MM.1S (cell line): ENCODE results near the gene ANXA6.
A peak's percentile ranks its signal among the peaks of the same experiment; 100 is the strongest.

Experiments
- DNase-seq: peaks from one replicate; pipeline ENCODE4 v3.0.0-alpha.2; 2015
- H2AFZ ChIP-seq: fragments of 300-600 bp; sonication (generic); 2 replicates; pipeline ENCODE4 v1.6.0; 2016; ENCODE audit warnings: antibody characterized with exemption, low read length
- H3F3A ChIP-seq: fragments of 300-600 bp; sonication (generic); 2 replicates; pipeline ENCODE4 v1.6.1; 2016; ENCODE audit warnings: mild to moderate bottlenecking, antibody characterized with exemption, low read length, moderate library complexity, mixed read lengths; ENCODE audit not compliant: insufficient read depth
- H3K27ac ChIP-seq: fragments of 300-600 bp; sonication (generic); 2 replicates; pipeline ENCODE4 v1.5.1; 2016; ENCODE audit warnings: mild to moderate bottlenecking, low read length
- H3K27me3 ChIP-seq: fragments of 300-600 bp; sonication (generic); replicated peaks from 2 replicates; pipeline ENCODE4 v1.6.0; 2016; ENCODE audit warnings: low read length; ENCODE audit not compliant: insufficient read depth
- H3K36me3 ChIP-seq: fragments of 300-600 bp; sonication (generic); replicated peaks from 2 replicates; pipeline ENCODE4 v1.6.1; 2016; ENCODE audit warnings: mild to moderate bottlenecking, low read length, mixed read lengths; ENCODE audit not compliant: insufficient read depth
- H3K4me1 ChIP-seq: fragments of 300-600 bp; sonication (generic); 2 replicates; pipeline ENCODE4 v1.6.1; 2016; ENCODE audit warnings: low read length, mixed read lengths
- H3K4me2 ChIP-seq: fragments of 300-600 bp; sonication (generic); 2 replicates; pipeline ENCODE4 v1.6.0; 2016; ENCODE audit warnings: low read depth, low read length
- H3K4me3 ChIP-seq: fragments of 300-600 bp; sonication (generic); 2 replicates; pipeline ENCODE4 v1.5.1; 2016; ENCODE audit warnings: low read length, mixed read lengths
- H3K79me2 ChIP-seq: fragments of 300-600 bp; sonication (generic); 2 replicates; pipeline ENCODE4 v1.6.1; 2016; ENCODE audit warnings: mixed run types, low read length, mixed read lengths
- H3K9ac ChIP-seq: fragments of 300-600 bp; sonication (generic); 2 replicates; pipeline ENCODE4 v1.6.1; 2016; ENCODE audit warnings: low read length, mixed read lengths
- H3K9me2 ChIP-seq: fragments of 300-600 bp; sonication (generic); replicated peaks from 2 replicates; pipeline ENCODE4 v1.6.1; 2016; ENCODE audit warnings: mild to moderate bottlenecking, low read length, mixed read lengths; ENCODE audit not compliant: insufficient read depth
- H3K9me3 ChIP-seq: fragments of 300-600 bp; sonication (generic); replicated peaks from 2 replicates; pipeline ENCODE4 v1.6.1; 2016; ENCODE audit warnings: mild to moderate bottlenecking, low read length, mixed read lengths; ENCODE audit not compliant: insufficient read depth
- H4K20me1 ChIP-seq: fragments of 300-600 bp; sonication (generic); 2 replicates; pipeline ENCODE4 v1.6.1; 2016; ENCODE audit warnings: mild to moderate bottlenecking, low read length, moderate library complexity, mixed read lengths; ENCODE audit not compliant: insufficient read depth
- CTCF ChIP-seq: fragments of 300-600 bp; sonication (generic); IDR thresholded peaks from 2 replicates; pipeline ENCODE4 v1.5.1; 2016; ENCODE audit warnings: antibody characterized with exemption, low read length, mixed read lengths
- EZH2 ChIP-seq: fragments of 300-600 bp; sonication (generic); optimal IDR thresholded peaks from 2 replicates; pipeline ENCODE3; 2017; ENCODE audit warnings: low read depth, mild to moderate bottlenecking, antibody characterized with exemption, low read length, mixed read lengths
- EZH2phosphoT487 ChIP-seq: fragments of 300-600 bp; sonication (generic); IDR thresholded peaks from 2 replicates; pipeline ENCODE4 v1.6.1; 2018; ENCODE audit warnings: antibody characterized with exemption, low read length

ANXA6 gene

GRCh38 chr5:151151263-151151660, 6.3 kb downstream of the ANXA6 start:
- Histone ChIP-seq H3K9ac (peak overlapping the region; percentile 67), H3K27me3 (no peaks in the 10 kb centered on the region), H4K20me1 (no peaks in the 10 kb centered on the region), H3F3A (peaks cover 45% of the 10 kb centered on the region), H3K9me2 (no peaks in the 10 kb centered on the region), H2AFZ (no peak overlapping the region), H3K4me1 (peaks cover 86% of the 10 kb centered on the region), H3K36me3 (no peaks in the 10 kb centered on the region), H3K4me3 (peak overlapping the region; percentile 9; the same call in 1 of the 2 replicates), H3K79me2 (peaks cover 100% of the 10 kb centered on the region), H3K27ac (peak overlapping the region; percentile 90), H3K4me2 (peak overlapping the region; percentile 70), H3K9me3 (no peaks in the 10 kb centered on the region)
- TF ChIP-seq EZH2 = no peak
- no peak for TF ChIP-seq EZH2phosphoT487
- TF ChIP-seq CTCF = no peak
- DNase-seq = no peak

- H3K4me3 ChIP-seq = peak overlapping the region; percentile 9; the same call in 1 of the 2 replicates
- no peaks in the 10 kb centered on the region for H3K36me3 ChIP-seq
- no peak for TF ChIP-seq CTCF
- no peak for TF ChIP-seq EZH2
- no peak for TF ChIP-seq EZH2phosphoT487
- H3F3A ChIP-seq = peaks cover 45% of the 10 kb centered on the region
- no peaks in the 10 kb centered on the region for H3K9me3 ChIP-seq
- H2AFZ ChIP-seq = no peak overlapping the region
- DNase-seq = peak; percentile 80
- peaks cover 100% of the 10 kb centered on the region for H3K79me2 ChIP-seq
- H3K4me1 ChIP-seq = peaks cover 92% of the 10 kb centered on the region
- H3K9me2 ChIP-seq = no peaks in the 10 kb centered on the region
- peak overlapping the region; percentile 67 for H3K9ac ChIP-seq
- peak overlapping the region; percentile 90 for H3K27ac ChIP-seq
- H4K20me1 ChIP-seq = no peaks in the 10 kb centered on the region
- H3K27me3 ChIP-seq = no peaks in the 10 kb centered on the region
- peak overlapping the region; percentile 70 for H3K4me2 ChIP-seq
These were observed 6.9 kb downstream of the ANXA6 start for GRCh38 chr5:151150471-151151262.

- no peaks in the 10 kb centered on the region for H3K9me2 ChIP-seq
- no peak for TF ChIP-seq CTCF
- TF ChIP-seq EZH2phosphoT487 = no peak
- no peak for TF ChIP-seq EZH2
- H3K27me3 ChIP-seq = no peaks in the 10 kb centered on the region
- no peak overlapping the region for H3K4me2 ChIP-seq
- H3K9ac ChIP-seq = no peak overlapping the region
- H3K79me2 ChIP-seq = peaks cover 100% of the 10 kb centered on the region
- H3K36me3 ChIP-seq = no peaks in the 10 kb centered on the region
- no peaks in the 10 kb centered on the region for H4K20me1 ChIP-seq
- peaks cover 45% of the 10 kb centered on the region for H3F3A ChIP-seq
- H3K4me3 ChIP-seq = no peak overlapping the region
- no peak overlapping the region for H2AFZ ChIP-seq
- no peak overlapping the region for H3K27ac ChIP-seq
- DNase-seq = no peak
- H3K9me3 ChIP-seq = no peaks in the 10 kb centered on the region
- H3K4me1 ChIP-seq = peaks cover 96% of the 10 kb centered on the region
These were observed 9.0 kb downstream of the ANXA6 start for GRCh38 chr5:151148583-151148982.
